Smooth muscle cell (in vitro differentiated cells): Measurements from ENCODE around the gene CYSRT1. TPM values are rescaled to one million over a fixed set of nuclear protein-coding genes. Genes with fewer than 3 reads are reported as not detected.

ENCODE experiments used
- DNase-seq: peaks from one replicate; lab custom pipeline; 2025; ENCODE audit not compliant: unreplicated experiment; lab: John Stamatoyannopoulos, UW
- H2AFZ ChIP-seq: fragments of 200-600 bp; sonication (generic); 2 replicates; pipeline ENCODE4 v1.6.0; 2016; ENCODE audit warnings: antibody characterized with exemption, low read depth, mild to moderate bottlenecking
- H3F3A ChIP-seq: fragments of 200-600 bp; sonication (generic); 2 replicates; pipeline ENCODE4 v1.6.0; 2017; ENCODE audit warnings: antibody characterized with exemption, low read depth
- H3K27ac ChIP-seq: fragments of 200-600 bp; sonication (generic); 2 replicates; pipeline ENCODE4 v1.5.1; 2016; ENCODE audit warnings: low read depth, mild to moderate bottlenecking
- H3K27me3 ChIP-seq: fragments of 200-600 bp; sonication (generic); 2 replicates; pipeline ENCODE4 v1.6.1; 2016; ENCODE audit warnings: low read depth, mild to moderate bottlenecking
- H3K36me3 ChIP-seq: fragments of 200-600 bp; sonication (generic); 2 replicates; pipeline ENCODE4 v1.5.1; 2016; ENCODE audit warnings: low read depth
- H3K4me1 ChIP-seq: fragments of 200-600 bp; sonication (generic); 2 replicates; pipeline ENCODE4 v1.5.1; 2016; ENCODE audit warnings: low read depth
- H3K4me2 ChIP-seq: fragments of 200-600 bp; sonication (generic); 2 replicates; pipeline ENCODE4 v1.6.0; 2016; ENCODE audit warnings: mild to moderate bottlenecking
- H3K4me3 ChIP-seq: fragments of 200-600 bp; sonication (generic); 2 replicates; pipeline ENCODE4 v1.5.1; 2016; ENCODE audit warnings: mild to moderate bottlenecking
- H3K79me2 ChIP-seq: fragments of 200-600 bp; sonication (generic); 2 replicates; pipeline ENCODE4 v1.6.0; 2016; ENCODE audit warnings: low read depth, mild to moderate bottlenecking
- H3K9ac ChIP-seq: fragments of 200-600 bp; sonication (generic); 2 replicates; pipeline ENCODE4 v1.6.0; 2016; ENCODE audit warnings: low read depth
- H3K9me3 ChIP-seq: fragments of 200-600 bp; sonication (generic); replicated peaks from 2 replicates; pipeline ENCODE4 v1.5.1; 2016; ENCODE audit warnings: low read depth
- H4K20me1 ChIP-seq: fragments of 200-600 bp; sonication (generic); 2 replicates; pipeline ENCODE4 v1.6.0; 2016; ENCODE audit warnings: low read depth
- CTCF ChIP-seq: fragments of 200-600 bp; sonication (generic); IDR thresholded peaks from 2 replicates; pipeline ENCODE4 v1.5.1; 2017; ENCODE audit warnings: borderline replicate concordance, mild to moderate bottlenecking, antibody characterized with exemption; ENCODE audit not compliant: insufficient read depth, poor library complexity, severe bottlenecking
- WGBS: methylation state at CpG from one replicate; pipeline ENCODE4 v1.1.7; 2016; ENCODE audit warnings: low lambda C conversion rate; 5-methylcytosine and 5-hydroxymethylcytosine counted together
- polyA plus RNA-seq: library from polyadenylated mRNA; unstranded; fragments of >200 nt; fragmentation: Nextera tagmentation; extraction: Ambion mirVana; gene quantifications from 2 replicates; pipeline ENCODE4 v1.2.1, GENCODE V29; 2016
- total RNA-seq: library from RNA; depleted of rRNA; stranded (reverse); fragments of >200 nt; gene quantifications from 2 replicates; pipeline ENCODE4 v1.2.3, GENCODE V29; 2014

Gene CYSRT1
- total and polyA plus RNA-seq, 2 experiments from 2014 or later = 2.3 to 2.4 TPM

GRCh38 chr9:137233143-137233980 lies 8.4 kb downstream of the CYSRT1 start:
- no peak overlapping the region for H2AFZ ChIP-seq
- H3K9ac ChIP-seq = no peak overlapping the region
- no peaks in the 10 kb centered on the region for H3K27me3 ChIP-seq
- peaks cover 7% of the 10 kb centered on the region for H3K4me1 ChIP-seq
- no peak overlapping the region for H3K4me2 ChIP-seq
- H3K4me3 ChIP-seq = no peak overlapping the region
- no peaks in the 10 kb centered on the region for H3F3A ChIP-seq
- no peaks in the 10 kb centered on the region for H3K36me3 ChIP-seq
- WGBS = 91% methylated on average over 19 of the region's 40 CpGs
- peaks cover 16% of the 10 kb centered on the region for H4K20me1 ChIP-seq
- DNase-seq = no peak
- H3K9me3 ChIP-seq = no peaks in the 10 kb centered on the region
- TF ChIP-seq CTCF = no peak
- H3K79me2 ChIP-seq = peaks cover 1% of the 10 kb centered on the region
- no peak overlapping the region for H3K27ac ChIP-seq

GRCh38 chr9:137234055-137234697 lies 9.2 kb downstream of the CYSRT1 start:
- H3K27me3 ChIP-seq = no peaks in the 10 kb centered on the region
- H3F3A ChIP-seq = no peaks in the 10 kb centered on the region
- H3K4me1 ChIP-seq = peaks cover 7% of the 10 kb centered on the region
- H4K20me1 ChIP-seq = peaks cover 16% of the 10 kb centered on the region
- WGBS = 91% methylated on average over 40 of the region's 40 CpGs
- no peak overlapping the region for H3K9ac ChIP-seq
- no peak overlapping the region for H3K4me3 ChIP-seq
- no peaks in the 10 kb centered on the region for H3K36me3 ChIP-seq
- H3K9me3 ChIP-seq = no peaks in the 10 kb centered on the region
- H3K27ac ChIP-seq = no peak overlapping the region
- H3K4me2 ChIP-seq = no peak overlapping the region
- peaks cover 9% of the 10 kb centered on the region for H3K79me2 ChIP-seq
- H2AFZ ChIP-seq = no peak overlapping the region
- DNase-seq = no peak
- no peak for TF ChIP-seq CTCF

GRCh38 chr9:137234758-137235423 lies 9.9 kb downstream of the CYSRT1 start:
- Histone ChIP-seq H3K36me3 (no peaks in the 10 kb centered on the region), H3K27ac (no peak overlapping the region), H3F3A (no peaks in the 10 kb centered on the region), H3K9ac (no peak overlapping the region), H3K4me2 (no peak overlapping the region), H3K4me3 (no peak overlapping the region), H4K20me1 (peaks cover 16% of the 10 kb centered on the region), H3K79me2 (peaks cover 15% of the 10 kb centered on the region), H3K4me1 (peaks cover 7% of the 10 kb centered on the region), H3K9me3 (no peaks in the 10 kb centered on the region), H3K27me3 (no peaks in the 10 kb centered on the region), H2AFZ (no peak overlapping the region)
- WGBS = 83% methylated on average over 18 of the region's 18 CpGs
- DNase-seq = no peak
- no peak for TF ChIP-seq CTCF
